KMS-11 (cell line): ENCODE measurements around the gene CDCA8.

Experiments used
- H2AFZ ChIP-seq: fragments of 200-600 bp; sonication (generic); 2 replicates; pipeline ENCODE4 v1.6.1; 2016; ENCODE audit warnings: antibody characterized with exemption, mixed run types, low read depth
- H3K27ac ChIP-seq: fragments of 200-600 bp; sonication (generic); 2 replicates; pipeline ENCODE4 v1.6.1; 2016; ENCODE audit warnings: mild to moderate bottlenecking, mixed run types
- H3K27me3 ChIP-seq: fragments of 200-600 bp; sonication (generic); 2 replicates; pipeline ENCODE4 v1.6.1; 2017; ENCODE audit warnings: mild to moderate bottlenecking, low read depth, mixed run types, moderate library complexity; ENCODE audit not compliant: insufficient read depth
- H3K36me3 ChIP-seq: fragments of 200-600 bp; sonication (generic); 2 replicates; pipeline ENCODE4 v1.6.1; 2017; ENCODE audit warnings: mild to moderate bottlenecking, mixed run types; ENCODE audit not compliant: insufficient read depth
- H3K4me1 ChIP-seq: fragments of 200-600 bp; sonication (generic); 2 replicates; pipeline ENCODE4 v1.6.1; 2016; ENCODE audit warnings: mild to moderate bottlenecking, low read depth, mixed run types; ENCODE audit not compliant: poor library complexity, severe bottlenecking
- H3K4me2 ChIP-seq: fragments of 200-600 bp; sonication (generic); 2 replicates; pipeline ENCODE4 v1.7.0; 2016; ENCODE audit warnings: mild to moderate bottlenecking, mixed run types
- H3K4me3 ChIP-seq: fragments of 200-600 bp; sonication (generic); IDR thresholded peaks from 2 replicates; pipeline ENCODE4 v1.6.1; 2017; ENCODE audit warnings: low read depth, low read length, mixed read lengths; ENCODE audit not compliant: insufficient read depth
- H3K79me2 ChIP-seq: fragments of 200-600 bp; sonication (generic); 2 replicates; pipeline ENCODE4 v1.6.1; 2016; ENCODE audit warnings: low read depth, mixed run types; ENCODE audit not compliant: insufficient read depth
- H3K9ac ChIP-seq: fragments of 200-600 bp; sonication (generic); 2 replicates; pipeline ENCODE4 v1.6.1; 2016; ENCODE audit warnings: mild to moderate bottlenecking, mixed run types
- H4K20me1 ChIP-seq: fragments of 200-600 bp; sonication (generic); 2 replicates; pipeline ENCODE4 v1.6.1; 2016; ENCODE audit warnings: mild to moderate bottlenecking, mixed run types; ENCODE audit not compliant: insufficient read depth
- CTCF ChIP-seq: fragments of 200-600 bp; sonication (generic); conservative IDR thresholded peaks from 2 replicates; pipeline ENCODE4 v1.6.1; 2017; ENCODE audit warnings: low read depth, mild to moderate bottlenecking, antibody characterized with exemption, low read length, moderate library complexity, mixed read lengths

CDCA8 gene

GRCh38 chr1:37697737-37698136 lies 5.4 kb downstream of the CDCA8 start:
- Histone ChIP-seq H3K4me1 (peaks cover 22% of the 10 kb centered on the region), H3K27ac (no peak overlapping the region), H3K27me3 (no peaks in the 10 kb centered on the region), H4K20me1 (no peaks in the 10 kb centered on the region), H2AFZ (no peak overlapping the region), H3K9ac (no peak overlapping the region), H3K36me3 (peaks cover 12% of the 10 kb centered on the region; the same call in 1 of the 2 replicates), H3K4me2 (no peak overlapping the region), H3K79me2 (peaks cover 26% of the 10 kb centered on the region), H3K4me3 (no peak overlapping the region)
- TF ChIP-seq CTCF: no peak

- TF ChIP-seq CTCF: no peak
- Histone ChIP-seq H3K4me2 (no peak overlapping the region), H3K9ac (no peak overlapping the region), H3K4me3 (no peak overlapping the region), H3K27ac (no peak overlapping the region), H3K27me3 (no peaks in the 10 kb centered on the region), H3K4me1 (peaks cover 14% of the 10 kb centered on the region), H3K36me3 (peaks cover 12% of the 10 kb centered on the region; the same call in 1 of the 2 replicates), H3K79me2 (peaks cover 14% of the 10 kb centered on the region), H4K20me1 (no peaks in the 10 kb centered on the region), H2AFZ (no peak overlapping the region)
Observed at GRCh38 chr1:37699147-37699546, 6.8 kb downstream of the CDCA8 start.

- H3K4me3 ChIP-seq: no peak overlapping the region
Observed at GRCh38 chr1:37701051-37701450, 8.7 kb downstream of the CDCA8 start.

GRCh38 chr1:37703061-37703460 lies 10.7 kb downstream of the CDCA8 start:
- H3K4me3 ChIP-seq: no peak overlapping the region
- H3K4me1 ChIP-seq: peaks cover 4% of the 10 kb centered on the region
- H3K27ac ChIP-seq: no peak overlapping the region
- H3K36me3 ChIP-seq: peaks cover 25% of the 10 kb centered on the region; the same call in 1 of the 2 replicates
- no peak overlapping the region for H3K9ac ChIP-seq
- H3K4me2 ChIP-seq: no peak overlapping the region
- no peaks in the 10 kb centered on the region for H3K27me3 ChIP-seq
- no peak overlapping the region for H2AFZ ChIP-seq
- H3K79me2 ChIP-seq: no peaks in the 10 kb centered on the region
- H4K20me1 ChIP-seq: no peaks in the 10 kb centered on the region
- no peak for TF ChIP-seq CTCF

More at GRCh38 chr1:37701051-37701450, 8.7 kb downstream of the CDCA8 start:
- Histone ChIP-seq H3K4me1 (peaks cover 13% of the 10 kb centered on the region), H3K27ac (no peak overlapping the region), H3K4me2 (no peak overlapping the region), H3K36me3 (peaks cover 20% of the 10 kb centered on the region; the same call in 1 of the 2 replicates), H3K9ac (no peak overlapping the region), H3K27me3 (no peaks in the 10 kb centered on the region), H3K79me2 (peaks cover 3% of the 10 kb centered on the region; the same call in 1 of the 2 replicates), H2AFZ (no peak overlapping the region), H4K20me1 (no peaks in the 10 kb centered on the region)
- TF ChIP-seq CTCF: no peak
